Nephron (organoid): Measurements from ENCODE around the gene TLK1.
A peak's percentile ranks its signal among the peaks of the same experiment; 100 is the strongest.
"Not testable (repeated sequence)": the region's sequence is repeated elsewhere in the genome, so short reads cannot be mapped to it uniquely, and the experiment has no call there.

ENCODE experiments used
- H3K27ac Mint-ChIP-seq, 3 experiments: 2 replicates each; pipeline ENCODE4 v1.8.0; 2020; ENCODE audit warnings: mixed read lengths in 3 of 3, mild to moderate bottlenecking in 2 of 3, moderate library complexity in 1 of 3
- H3K27me3 Mint-ChIP-seq: 2 replicates; pipeline ENCODE4 v1.8.0; 2021; ENCODE audit warnings: low read depth, mild to moderate bottlenecking, moderate library complexity, mixed read lengths
- H3K36me3 Mint-ChIP-seq: 2 replicates; pipeline ENCODE4 v1.8.0; 2020; ENCODE audit warnings: low read depth, mixed read lengths
- H3K4me1 Mint-ChIP-seq: 2 replicates; pipeline ENCODE4 v1.8.0; 2020; ENCODE audit warnings: mixed read lengths
- H3K4me3 Mint-ChIP-seq, 3 experiments: 2 replicates each; pipeline ENCODE4 v1.8.0; 2020; ENCODE audit warnings: mild to moderate bottlenecking in 3 of 3, mixed read lengths in 3 of 3, moderate library complexity in 2 of 3
- H3K9me3 Mint-ChIP-seq: 2 replicates; pipeline ENCODE4 v1.8.0; 2020; ENCODE audit warnings: mixed read lengths
- CTCF ChIP-seq, 3 experiments: fragments of 200-600 bp; sonication (generic); IDR thresholded peaks; one replicate each; pipeline ENCODE4 v1.5.0; 2021; ENCODE audit warnings: antibody characterized with exemption in 3 of 3; ENCODE audit not compliant: unreplicated experiment in 3 of 3

TLK1 gene

GRCh38 chr2:171107803-171108202, 52.9 kb downstream of the TLK1 start:
- no peaks in the 10 kb centered on the region for H3K27me3 Mint-ChIP-seq
- H3K27ac Mint-ChIP-seq, result no peak overlapping the region
- H3K36me3 Mint-ChIP-seq, result peaks cover 69% of the 10 kb centered on the region
- TF ChIP-seq CTCF (IDR thresholded peaks at IDR 0.05; ENCODE audit: unreplicated experiment in 3 of 3), result no peak
- H3K4me1 Mint-ChIP-seq, result no peaks in the 10 kb centered on the region
- no peak overlapping the region for H3K4me3 Mint-ChIP-seq
- H3K9me3 Mint-ChIP-seq, result peaks cover 13% of the 10 kb centered on the region

GRCh38 chr2:171104379-171104778, 56.3 kb downstream of the TLK1 start:
- no peak for TF ChIP-seq CTCF (IDR thresholded peaks at IDR 0.05; ENCODE audit: unreplicated experiment in 3 of 3)
- Mint-ChIP-seq H3K36me3 (peaks cover 75% of the 10 kb centered on the region), H3K9me3 (peaks cover 16% of the 10 kb centered on the region), H3K4me1 (no peaks in the 10 kb centered on the region), H3K27me3 (no peaks in the 10 kb centered on the region), H3K27ac (no peak overlapping the region), H3K4me3 (no peak overlapping the region)

- peaks cover 77% of the 10 kb centered on the region for H3K36me3 Mint-ChIP-seq
- H3K4me1 Mint-ChIP-seq, result no peaks in the 10 kb centered on the region
- TF ChIP-seq CTCF (IDR thresholded peaks at IDR 0.05; ENCODE audit: unreplicated experiment in 3 of 3), result no peak
- no peaks in the 10 kb centered on the region for H3K27me3 Mint-ChIP-seq
- H3K27ac Mint-ChIP-seq, result peak overlapping the region in 1 of 3 experiments; percentile 3
- peaks cover 25% of the 10 kb centered on the region for H3K9me3 Mint-ChIP-seq
- H3K4me3 Mint-ChIP-seq, result no peak overlapping the region
Measured at GRCh38 chr2:171102802-171103201, 57.9 kb downstream of the TLK1 start.

- no peak overlapping the region for H3K27ac Mint-ChIP-seq
- no peaks in the 10 kb centered on the region for H3K4me1 Mint-ChIP-seq
- H3K36me3 Mint-ChIP-seq, result peaks cover 80% of the 10 kb centered on the region
- peaks cover 44% of the 10 kb centered on the region for H3K9me3 Mint-ChIP-seq
- no peak for TF ChIP-seq CTCF (IDR thresholded peaks at IDR 0.05; ENCODE audit: unreplicated experiment in 3 of 3)
- H3K4me3 Mint-ChIP-seq, result no peak overlapping the region
- no peaks in the 10 kb centered on the region for H3K27me3 Mint-ChIP-seq
Measured at GRCh38 chr2:171100370-171100769, 60.3 kb downstream of the TLK1 start.

- Mint-ChIP-seq H3K36me3 (peaks cover 86% of the 10 kb centered on the region), H3K9me3 (peaks cover 51% of the 10 kb centered on the region), H3K27me3 (no peaks in the 10 kb centered on the region), H3K4me1 (no peaks in the 10 kb centered on the region), H3K4me3 (no peak overlapping the region), H3K27ac (no peak overlapping the region)
- TF ChIP-seq CTCF (IDR thresholded peaks at IDR 0.05; ENCODE audit: unreplicated experiment in 3 of 3), result no peak
Measured at GRCh38 chr2:171098607-171099006, 62.1 kb downstream of the TLK1 start.

- H3K4me3 Mint-ChIP-seq, result no peak overlapping the region
- H3K9me3 Mint-ChIP-seq, result peaks cover 51% of the 10 kb centered on the region
- no peaks in the 10 kb centered on the region for H3K27me3 Mint-ChIP-seq
- no peak for TF ChIP-seq CTCF (IDR thresholded peaks at IDR 0.05; ENCODE audit: unreplicated experiment in 3 of 3)
- H3K27ac Mint-ChIP-seq, result no peak overlapping the region
- H3K36me3 Mint-ChIP-seq, result peaks cover 80% of the 10 kb centered on the region
- H3K4me1 Mint-ChIP-seq, result no peaks in the 10 kb centered on the region
Measured at GRCh38 chr2:171095014-171095582, 65.6 kb downstream of the TLK1 start.

- peaks cover 70% of the 10 kb centered on the region for H3K36me3 Mint-ChIP-seq
Measured at GRCh38 chr2:171091517-171091916, 69.2 kb downstream of the TLK1 start.

More at GRCh38 chr2:171091517-171091916, 69.2 kb downstream of the TLK1 start:
- peaks cover 25% of the 10 kb centered on the region for H3K9me3 Mint-ChIP-seq
- H3K27ac Mint-ChIP-seq, H3K4me3 Mint-ChIP-seq, H3K27me3 Mint-ChIP-seq, H3K4me1 Mint-ChIP-seq: not testable (repeated sequence)
